Thyroid gland (tissue), 4 donors: Measurements from ENCODE around the gene VPS45. TPM values are rescaled to one million over a fixed set of nuclear protein-coding genes. Genes with fewer than 3 reads are reported as not detected.
"Not testable (repeated sequence)": the region's sequence is repeated elsewhere in the genome, so short reads cannot be mapped to it uniquely, and the experiment has no call there.

Source experiments
- DNase-seq, 2 donors: peaks; one replicate each; pipeline ENCODE4 v3.0.0-alpha.2; 2019
- H3K27ac ChIP-seq, 3 donors: fragments of 200-600 bp; sonication (generic); 1 replicate in 2 of 3; 2 replicates in 1 of 3; pipeline ENCODE4 v1.5.1; 2016 to 2019; ENCODE audit warnings: mild to moderate bottlenecking in 1 of 3, moderate library complexity in 1 of 3
- H3K27me3 ChIP-seq: fragments of 200-600 bp; sonication (generic); one replicate; pipeline ENCODE4 v1.5.1; 2019
- H3K36me3 ChIP-seq, 2 donors: fragments of 200-600 bp; sonication (generic); one replicate each; pipeline ENCODE4 v1.5.1; 2016 to 2019
- H3K4me1 ChIP-seq, 2 donors: fragments of 200-600 bp; sonication (generic); one replicate each; pipeline ENCODE4 v1.5.1; 2017 to 2019
- H3K4me3 ChIP-seq, 3 donors: fragments of 200-600 bp; sonication (generic); replicated peaks in 1 of 3; 1 replicate in 2 of 3; 2 replicates in 1 of 3; pipeline ENCODE4 v1.5.1; 2016; ENCODE audit warnings: mild to moderate bottlenecking in 1 of 3
- H3K9me3 ChIP-seq: fragments of 200-600 bp; sonication (generic); one replicate; pipeline ENCODE4 v1.5.1; 2017
- CTCF ChIP-seq, 6 experiments: fragments of 200-600 bp in 3 of 6; fragments of 450-650 bp in 3 of 6; sonication (generic) in 3 of 6; IDR thresholded peaks; one replicate each; pipeline ENCODE4 v1.5.1; 2016 to 2019; ENCODE audit warnings: antibody characterized with exemption in 6 of 6, mild to moderate bottlenecking in 2 of 6, inconsistent platforms in 1 of 6, moderate library complexity in 1 of 6
- POLR2A ChIP-seq, 2 donors: fragments of 450-650 bp; IDR thresholded peaks; one replicate each; pipeline ENCODE4 v1.6.1; 2017; ENCODE audit warnings: antibody characterized with exemption in 2 of 2, mild to moderate bottlenecking in 2 of 2, moderate library complexity in 1 of 2
- WGBS, 2 donors: methylation state at CpG; one replicate each; pipeline ENCODE4 v1.1.5; 2017; 5-methylcytosine and 5-hydroxymethylcytosine counted together
- intact Hi-C: fragments of 100-400 bp; cut with DNase I; formaldehyde crosslinking; loops from one replicate; pipeline ENCODE4 v1.15.1; 2023
- total RNA-seq, 4 donors: library from RNA; depleted of rRNA; stranded (reverse); fragments of >200 nt; gene quantifications; one replicate each; pipeline ENCODE4 v1.2.3, GENCODE V29; 2016

VPS45 gene
- total RNA-seq, 4 donors from 2014 or later, result 50.3 to 64.3 (median 57.1) TPM

- Histone ChIP-seq H3K9me3 (no peaks in the 10 kb centered on the region), H3K4me3 (no peak overlapping the region), H3K4me1 (no peaks in the 10 kb centered on the region), H3K27me3 (no peaks in the 10 kb centered on the region), H3K36me3 (no peaks in the 10 kb centered on the region), H3K27ac (no peak overlapping the region)
- DNase-seq, result no peak
- intact Hi-C loops, result loop anchor here (5.0 kb wide), 1 partner anchor 92 kb away; no protein-coding TSS in a partner anchor
- TF ChIP-seq POLR2A (IDR thresholded peaks at IDR 0.05) (no peak), CTCF (IDR thresholded peaks at IDR 0.05) (no peak)
- 67 to 69% methylated on average over 3 of the region's 3 CpGs for WGBS, 2 donors
Measured at GRCh38 chr1:150053926-150054325, 13.7 kb upstream of the VPS45 start.

- H3K9me3 ChIP-seq, H3K36me3 ChIP-seq, H3K4me3 ChIP-seq, DNase-seq, H3K27ac ChIP-seq, H3K4me1 ChIP-seq, H3K27me3 ChIP-seq: not testable (repeated sequence)
- intact Hi-C loops, result loop anchor here (5.0 kb wide), 1 partner anchor 117 kb away; no protein-coding TSS in a partner anchor
- WGBS, 2 donors, result 94 to 95% methylated on average over 4 of the region's 4 CpGs
Measured at GRCh38 chr1:150055507-150055906, 12.1 kb upstream of the VPS45 start.

- no peak for TF ChIP-seq CTCF (IDR thresholded peaks at IDR 0.05)
- Histone ChIP-seq H3K36me3 (no peaks in the 10 kb centered on the region), H3K27ac (no peak overlapping the region), H3K4me3 (no peak overlapping the region), H3K9me3 (no peaks in the 10 kb centered on the region), H3K4me1 (no peaks in the 10 kb centered on the region), H3K27me3 (no peaks in the 10 kb centered on the region)
- DNase-seq, result no peak
- 83 to 88% methylated on average over 1 of the region's 1 CpG for WGBS, 2 donors
- intact Hi-C loops, result loop anchor here (5.0 kb wide), 1 partner anchor 116 kb away; no protein-coding TSS in a partner anchor
Measured at GRCh38 chr1:150056407-150056806, 11.2 kb upstream of the VPS45 start.

- H3K9me3 ChIP-seq, result no peaks in the 10 kb centered on the region
- H3K27me3 ChIP-seq, result no peaks in the 10 kb centered on the region
- no peak overlapping the region for H3K4me3 ChIP-seq
- intact Hi-C loops, result no loop called here
- H3K36me3 ChIP-seq, result no peaks in the 10 kb centered on the region
- 88 to 90% methylated on average over 4 of the region's 4 CpGs for whole genome bisulfite sequencing, 2 donors
- no peak for TF ChIP-seq POLR2A (IDR thresholded peaks at IDR 0.05)
- TF ChIP-seq CTCF (IDR thresholded peaks at IDR 0.05), result no peak
- no peaks in the 10 kb centered on the region for H3K4me1 ChIP-seq
- H3K27ac ChIP-seq, result no peak overlapping the region
- no peak for DNase-seq
Measured at GRCh38 chr1:150060260-150060659, 7.3 kb upstream of the VPS45 start.

- Histone ChIP-seq H3K27me3 (no peaks in the 10 kb centered on the region), H3K27ac (no peak overlapping the region), H3K4me1 (no peaks in the 10 kb centered on the region), H3K4me3 (no peak overlapping the region), H3K9me3 (no peaks in the 10 kb centered on the region), H3K36me3 (no peaks in the 10 kb centered on the region)
- DNase-seq, result no peak
- intact Hi-C loops, result no loop called here
- 74 to 82% methylated on average over 3 of the region's 3 CpGs for WGBS, 2 donors
- no peak for TF ChIP-seq POLR2A (IDR thresholded peaks at IDR 0.05)
- no peak for TF ChIP-seq CTCF (IDR thresholded peaks at IDR 0.05)
Measured at GRCh38 chr1:150061632-150062101, 5.9 kb upstream of the VPS45 start.

- WGBS, 2 donors, result 90% methylated on average over 4 of the region's 4 CpGs
- TF ChIP-seq POLR2A (IDR thresholded peaks at IDR 0.05) (no peak), CTCF (IDR thresholded peaks at IDR 0.05) (no peak)
- Histone ChIP-seq H3K4me3 (no peak overlapping the region), H3K27me3 (no peaks in the 10 kb centered on the region), H3K9me3 (no peaks in the 10 kb centered on the region), H3K4me1 (no peaks in the 10 kb centered on the region), H3K36me3 (no peaks in the 10 kb centered on the region), H3K27ac (no peak overlapping the region)
- no peak for DNase-seq
- intact Hi-C loops, result no loop called here
Measured at GRCh38 chr1:150062113-150062512, 5.5 kb upstream of the VPS45 start.
